ENCODE results near the gene CSE1L.
A peak's percentile ranks its signal among the peaks of the same experiment; 100 is the strongest.
"Not testable (repeated sequence)": the region's sequence is repeated elsewhere in the genome, so short reads cannot be mapped to it uniquely, and the experiment has no call there.

CSE1L gene

GRCh38 chr20:49046087-49046900, at the start of gene CSE1L:
Gene CSE1L, plus strand, starts transcription at chr20:49046312. Its CDS starts 12,152 bp downstream, at chr20:49058464.
- peak; percentile 90 to 93 for DNase-seq

DNA sequence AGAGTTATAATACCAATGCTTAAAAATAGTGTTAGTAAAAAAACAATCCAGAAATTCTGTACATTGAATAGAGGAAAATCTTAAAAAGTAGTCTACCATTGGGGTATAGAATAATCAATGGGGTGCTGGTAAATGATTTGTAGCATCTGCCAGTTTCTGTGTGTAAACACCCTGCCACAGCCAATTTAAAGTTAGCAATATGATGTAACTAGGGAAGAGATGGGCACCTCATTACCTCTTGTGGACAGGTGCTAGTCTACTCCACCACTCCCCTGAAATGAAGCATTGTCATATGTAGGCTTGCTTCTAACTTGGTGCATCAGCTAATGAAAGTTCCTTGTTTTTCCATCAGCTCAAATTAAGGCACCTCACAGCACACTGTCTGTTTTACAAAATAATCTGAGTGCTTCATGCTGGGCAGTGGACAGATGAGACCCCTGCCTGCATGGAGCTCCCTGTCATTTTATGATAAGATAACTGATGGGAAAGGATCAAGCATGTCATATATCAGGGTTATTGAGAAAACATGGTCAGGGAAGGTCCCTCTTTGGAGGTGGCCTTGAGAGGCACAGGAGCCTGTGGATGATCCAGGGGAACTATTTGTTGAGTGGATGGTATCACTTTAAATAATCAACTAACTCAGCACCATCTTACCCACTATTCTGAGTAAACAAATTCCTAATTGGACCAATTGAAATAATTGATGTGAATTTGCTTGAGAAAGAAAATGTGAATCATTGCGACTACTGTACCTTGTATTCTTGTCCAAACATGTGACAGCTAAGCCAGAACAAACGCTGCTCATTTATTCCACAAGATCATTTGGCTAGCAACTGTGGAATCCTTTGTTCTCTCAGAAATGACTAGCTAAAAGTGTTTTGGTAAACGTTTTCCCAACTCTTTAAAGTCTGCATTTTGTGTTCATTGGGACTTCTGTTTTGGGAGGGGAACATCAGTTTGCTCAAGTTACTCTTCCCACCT, 45.9 kb upstream of the CSE1L start:
- no peak for DNase-seq

DNA sequence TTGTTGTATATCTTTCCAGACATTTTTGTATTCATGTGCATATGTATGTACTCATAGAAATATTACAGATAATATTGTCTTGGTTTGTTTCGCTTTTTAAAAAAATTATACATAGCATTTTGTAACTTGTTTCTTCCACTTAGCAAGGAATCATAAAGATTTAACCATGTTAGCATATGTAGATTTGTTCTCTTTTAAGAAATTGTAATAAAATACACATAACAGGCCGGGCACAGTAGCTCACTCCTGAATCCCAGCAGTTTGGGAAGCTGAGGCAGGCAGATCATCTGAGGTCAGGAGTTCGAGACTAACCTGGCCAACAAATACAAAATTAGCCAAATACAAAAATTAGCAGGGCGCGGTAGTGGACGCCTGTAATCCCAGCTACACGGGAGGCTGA, 44.4 kb upstream of the CSE1L start:
- DNase-seq = no peak

GRCh38 chr20:49006446-49006980, 39.6 kb upstream of the CSE1L start:
- no peak for DNase-seq

GRCh38 chr20:49009899-49010631, 36.0 kb upstream of the CSE1L start:
- DNase-seq = no peak

DNA sequence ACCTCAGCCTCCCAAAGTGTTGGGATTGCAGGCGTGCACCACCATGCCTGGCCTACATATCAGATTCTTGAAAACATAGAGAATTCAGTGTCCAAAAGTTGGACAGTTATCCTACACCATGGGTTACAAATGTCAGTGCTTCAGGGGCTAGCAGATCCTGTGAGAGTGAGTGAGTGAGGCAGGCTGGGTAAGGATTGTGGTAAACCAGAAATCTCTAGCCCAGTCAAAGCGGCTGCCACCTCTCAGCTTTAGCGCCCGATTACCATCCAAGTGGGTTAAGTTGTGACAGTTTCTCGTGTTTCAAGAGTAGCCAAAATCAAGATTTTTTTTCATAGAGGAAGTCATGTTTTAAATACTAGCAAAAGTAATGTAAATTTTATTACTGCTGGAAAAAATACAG, 21.9 kb upstream of the CSE1L start:
- DNase-seq = no peak

DNA sequence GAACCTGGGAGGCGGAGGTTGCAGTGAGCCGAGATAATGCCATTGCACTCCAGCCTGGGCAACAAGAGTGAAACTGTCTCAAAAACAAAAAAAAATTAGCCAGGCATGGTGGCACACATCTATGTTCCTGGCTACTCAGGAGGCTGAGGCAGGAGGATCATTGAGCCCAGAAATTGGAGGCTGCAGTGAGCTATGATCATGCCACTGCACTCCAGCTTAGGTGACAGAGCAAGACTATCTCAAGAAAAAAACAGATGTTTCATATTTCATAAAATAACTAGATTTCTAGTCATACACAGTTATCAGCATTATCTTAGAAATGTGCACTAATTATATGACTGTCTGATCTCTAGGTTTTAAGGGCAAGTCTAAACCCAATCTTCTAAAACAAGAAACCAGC, 17.9 kb upstream of the CSE1L start:
- DNase-seq = not testable (repeated sequence)

DNA sequence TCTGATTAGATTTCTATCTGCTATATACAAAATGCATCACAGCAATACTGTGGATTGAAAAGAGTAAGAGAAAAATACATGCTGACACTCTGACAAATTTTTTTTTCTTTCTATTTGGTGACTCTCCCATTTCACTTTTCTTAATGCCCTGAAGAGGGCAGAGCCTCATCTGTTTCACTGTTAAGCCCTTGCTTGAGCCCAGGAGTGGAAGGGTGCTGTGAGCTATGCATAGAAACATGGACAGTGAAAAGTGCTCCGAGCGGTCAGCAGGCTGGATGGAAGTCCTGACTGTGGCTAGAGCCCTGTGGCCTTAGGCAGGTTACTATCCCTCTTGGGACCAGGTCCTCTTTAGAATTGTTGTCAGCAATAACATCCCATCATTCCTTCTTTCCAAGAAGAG, 17.4 kb upstream of the CSE1L start:
- no peak for DNase-seq

GRCh38 chr20:49029203-49029602, 16.9 kb upstream of the CSE1L start:
- no peak for DNase-seq

DNA sequence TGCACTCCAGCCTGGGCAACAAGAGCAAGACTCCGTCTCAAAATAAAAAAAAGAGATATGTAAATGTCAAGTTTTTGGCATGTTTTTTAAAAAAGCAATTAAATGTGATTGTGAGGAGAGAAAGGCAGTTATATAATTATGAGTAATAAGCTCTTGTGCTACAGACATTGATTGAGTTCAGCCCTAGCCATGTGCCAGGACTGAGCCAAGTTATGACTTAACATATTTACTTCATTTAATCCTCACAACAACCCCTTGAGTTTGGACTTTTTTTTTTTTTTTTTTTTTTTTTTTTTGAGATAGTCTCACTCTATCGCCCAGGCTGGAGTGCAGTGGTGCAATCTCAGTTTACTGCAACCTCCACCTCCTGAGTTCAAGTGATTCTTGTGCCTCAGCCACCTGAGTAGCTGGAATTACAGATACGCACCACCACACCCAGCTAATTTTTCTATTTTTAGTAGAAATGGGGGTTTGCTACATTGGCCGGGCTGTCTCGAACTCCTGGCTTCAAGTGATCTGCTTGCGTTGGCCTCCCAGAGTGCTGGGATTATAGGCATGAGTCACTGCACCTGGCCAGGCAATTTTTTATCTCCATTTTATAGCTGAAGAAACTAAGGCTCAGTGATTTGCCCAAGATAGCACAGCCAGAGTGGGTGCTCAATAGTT, 15.0 kb upstream of the CSE1L start:
- no peak for DNase-seq

DNA sequence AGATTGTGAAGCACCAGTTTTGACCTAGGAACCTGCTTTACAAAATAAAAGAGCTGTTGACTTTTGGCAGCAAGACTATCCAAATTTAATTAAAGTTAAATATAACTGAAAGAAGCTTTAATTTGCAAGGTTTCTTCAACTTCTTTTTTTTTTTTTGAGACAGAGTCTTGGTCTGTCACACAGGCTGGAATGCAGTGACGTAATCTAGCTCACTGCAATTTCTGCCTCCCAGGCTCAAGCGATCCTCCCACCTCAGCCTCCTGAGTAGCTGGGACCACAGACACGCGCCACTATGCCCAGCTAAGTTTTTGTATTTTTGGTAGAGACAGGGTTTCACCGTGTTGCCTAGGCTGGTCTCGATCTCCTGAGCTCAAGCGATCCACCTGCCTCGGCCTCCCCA, 13.7 kb upstream of the CSE1L start:
- no peak for DNase-seq

DNA sequence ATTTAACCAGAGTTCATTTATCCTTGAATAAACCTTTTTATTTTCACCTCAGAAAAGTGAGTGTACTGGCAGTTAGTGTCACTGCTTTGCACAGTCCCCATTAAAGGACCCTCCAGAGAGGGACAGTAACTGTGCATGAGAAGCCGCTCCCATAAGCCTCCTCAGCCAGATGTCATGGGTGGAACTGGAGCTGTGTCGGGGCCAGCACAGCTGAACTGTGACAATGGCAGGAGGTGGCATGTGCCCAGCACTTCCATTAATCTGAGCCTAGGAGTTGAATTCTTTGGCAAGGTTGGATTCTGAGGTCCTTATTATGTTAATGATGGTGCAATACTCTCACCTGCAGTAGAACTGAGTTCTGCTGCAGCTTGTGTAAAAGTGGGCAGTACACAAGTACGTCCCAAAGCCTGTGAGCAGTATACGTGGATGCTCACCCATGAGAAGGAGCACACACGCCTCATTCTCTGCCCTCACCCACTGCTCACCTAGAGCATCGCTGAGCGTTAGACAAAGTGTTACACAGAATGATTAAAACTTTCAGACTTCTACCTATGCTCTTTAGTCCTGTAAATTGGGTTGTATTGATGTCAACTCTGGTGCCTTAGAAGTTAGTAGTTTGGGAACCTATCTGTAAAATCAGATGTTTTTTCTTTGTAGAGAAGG, 11.9 kb upstream of the CSE1L start:
- no peak for DNase-seq

DNA sequence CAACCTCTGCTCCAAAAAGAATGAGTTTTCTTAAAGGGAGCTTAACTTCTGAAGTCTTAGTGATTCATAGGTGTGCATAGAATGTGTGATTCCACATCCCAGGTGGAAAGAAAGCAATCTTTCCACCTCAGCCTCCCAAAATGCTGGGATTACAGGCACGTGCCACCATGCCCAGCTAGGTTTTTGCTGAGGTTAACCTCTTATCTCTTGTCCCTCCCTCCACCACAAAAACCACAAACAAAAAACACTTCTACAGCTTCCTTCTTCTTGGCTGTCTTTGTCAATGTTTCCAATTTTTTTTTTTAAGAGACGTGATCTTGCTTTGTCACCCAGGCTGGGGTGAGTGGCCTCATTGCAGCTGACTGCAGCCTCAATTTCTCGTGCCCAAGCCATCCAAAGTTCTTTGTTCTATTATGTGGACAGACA, 8.1 kb upstream of the CSE1L start:
- DNase-seq = peak in 1 of 2 experiments; percentile 21

- DNase-seq = no peak
Observed at GRCh38 chr20:49039854-49040253, 6.3 kb upstream of the CSE1L start.

DNA sequence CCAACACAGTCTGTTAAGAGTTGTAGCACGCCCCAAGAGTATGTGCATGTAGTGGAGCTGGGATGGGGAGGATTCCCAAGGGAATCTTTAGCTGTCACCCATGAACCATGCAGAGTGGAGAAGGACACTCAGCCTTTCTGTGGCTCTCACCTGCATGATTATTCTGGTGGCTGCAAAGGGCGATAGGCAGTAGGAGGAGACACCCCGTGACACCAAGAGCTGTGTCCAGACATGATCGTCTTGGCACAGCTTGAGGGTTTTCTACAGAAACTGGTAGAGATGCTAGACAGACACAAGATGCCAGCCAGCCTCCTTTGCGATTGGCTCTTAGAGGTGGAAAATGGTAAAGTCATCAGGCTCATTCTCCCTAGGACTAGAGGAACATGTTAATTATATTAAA, 3.1 kb upstream of the CSE1L start:
- DNase-seq = no peak

- peak in 1 of 2 experiments; percentile 52 for DNase-seq
Observed at GRCh38 chr20:49045440-49046086, 549 bp upstream of the CSE1L start.

GRCh38 chr20:49052334-49052733, 6.2 kb downstream of the CSE1L start:
- no peak for DNase-seq

- DNase-seq = no peak
Observed at GRCh38 chr20:49054056-49054643, 8.0 kb downstream of the CSE1L start.

DNA sequence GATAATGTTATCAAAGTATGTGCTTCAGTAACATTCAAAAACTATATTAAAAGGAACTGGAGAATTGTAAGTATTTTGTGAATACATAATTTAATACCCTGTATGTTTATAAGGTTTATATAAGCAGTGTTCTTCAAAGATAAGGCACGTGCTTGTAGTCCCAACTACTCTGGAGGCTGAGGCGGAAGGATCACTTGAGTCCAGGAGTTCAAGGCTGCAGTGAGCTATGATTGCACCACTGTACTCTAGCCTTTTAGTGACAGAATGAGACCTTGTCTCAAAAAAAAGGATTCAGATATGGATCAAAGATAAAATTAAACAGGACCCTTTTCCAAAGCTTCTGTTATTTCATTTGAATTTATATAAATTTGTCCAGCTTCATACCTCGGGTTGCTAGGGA, 17.2 kb downstream of the CSE1L start:
- no peak for DNase-seq

DNA sequence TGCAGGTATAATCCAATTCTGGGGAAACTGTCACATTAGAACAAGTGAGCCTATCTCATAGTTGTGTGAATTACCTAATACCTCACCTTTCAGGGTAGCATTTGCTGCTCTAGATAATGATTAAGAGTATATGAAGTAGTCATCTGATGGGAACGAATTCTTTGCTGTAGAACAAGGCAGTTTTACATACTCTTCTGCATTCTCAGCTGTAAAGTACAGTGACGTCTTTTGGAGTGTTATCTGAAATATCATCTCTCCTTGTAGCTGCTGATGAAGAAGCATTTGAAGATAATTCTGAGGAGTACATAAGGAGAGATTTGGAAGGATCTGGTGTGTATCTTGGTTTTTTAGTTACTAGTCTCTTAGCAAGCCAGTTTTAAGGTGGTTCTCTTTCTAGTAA, 28.4 kb downstream of the CSE1L start:
- DNase-seq = no peak

DNA sequence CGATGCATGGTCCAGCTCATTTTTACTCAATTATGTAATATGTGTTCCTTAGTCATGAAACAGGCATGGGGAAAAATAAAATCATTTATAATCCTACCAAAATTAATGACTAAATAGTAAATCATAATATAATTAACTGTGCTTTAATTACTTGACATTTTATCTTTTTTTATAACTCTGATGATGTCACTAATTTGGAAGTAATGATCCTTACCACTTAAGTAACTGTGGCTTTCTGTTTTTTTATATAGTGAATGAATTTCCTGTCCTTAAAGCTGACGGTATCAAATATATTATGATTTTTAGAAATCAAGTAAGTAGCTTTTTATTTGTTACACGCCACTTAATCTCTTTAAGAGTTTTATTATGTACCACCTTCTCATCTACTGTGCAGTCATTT, 32.2 kb downstream of the CSE1L start:
- no peak for DNase-seq
